ENCODE results near the gene PHF19.

DNA sequence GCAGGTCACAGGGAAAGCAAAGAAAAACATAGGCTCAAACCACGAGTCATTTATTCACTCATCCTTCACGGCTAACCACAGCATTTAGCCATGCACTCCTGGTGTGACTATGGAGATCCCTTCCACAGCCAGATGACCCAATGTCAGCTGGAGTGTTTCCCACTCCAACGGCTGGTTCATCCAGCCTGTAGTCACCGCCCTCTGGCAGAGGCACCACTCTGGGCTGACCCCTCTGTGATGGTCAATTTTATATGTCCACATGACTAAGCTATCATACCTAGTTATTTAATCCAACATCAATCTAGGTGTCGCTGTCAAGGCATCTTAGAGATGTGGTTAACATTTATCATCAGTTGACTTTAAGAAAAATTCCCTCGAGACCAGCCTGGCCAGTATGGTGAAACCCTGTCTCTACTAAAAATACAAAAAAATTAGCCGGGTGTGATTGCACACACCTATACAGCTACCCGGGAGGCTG, 9.5 kb upstream of the PHF19 start:
- TF ChIP-seq EP300 (conservative IDR thresholded peaks at IDR 0.05; ENCODE audit: poor library complexity, severe bottlenecking): no peak
- no peak for TF ChIP-seq CTCF (IDR thresholded peaks at IDR 0.05; ENCODE audit: poor library complexity, severe bottlenecking)
- TF ChIP-seq, protein P1, sequence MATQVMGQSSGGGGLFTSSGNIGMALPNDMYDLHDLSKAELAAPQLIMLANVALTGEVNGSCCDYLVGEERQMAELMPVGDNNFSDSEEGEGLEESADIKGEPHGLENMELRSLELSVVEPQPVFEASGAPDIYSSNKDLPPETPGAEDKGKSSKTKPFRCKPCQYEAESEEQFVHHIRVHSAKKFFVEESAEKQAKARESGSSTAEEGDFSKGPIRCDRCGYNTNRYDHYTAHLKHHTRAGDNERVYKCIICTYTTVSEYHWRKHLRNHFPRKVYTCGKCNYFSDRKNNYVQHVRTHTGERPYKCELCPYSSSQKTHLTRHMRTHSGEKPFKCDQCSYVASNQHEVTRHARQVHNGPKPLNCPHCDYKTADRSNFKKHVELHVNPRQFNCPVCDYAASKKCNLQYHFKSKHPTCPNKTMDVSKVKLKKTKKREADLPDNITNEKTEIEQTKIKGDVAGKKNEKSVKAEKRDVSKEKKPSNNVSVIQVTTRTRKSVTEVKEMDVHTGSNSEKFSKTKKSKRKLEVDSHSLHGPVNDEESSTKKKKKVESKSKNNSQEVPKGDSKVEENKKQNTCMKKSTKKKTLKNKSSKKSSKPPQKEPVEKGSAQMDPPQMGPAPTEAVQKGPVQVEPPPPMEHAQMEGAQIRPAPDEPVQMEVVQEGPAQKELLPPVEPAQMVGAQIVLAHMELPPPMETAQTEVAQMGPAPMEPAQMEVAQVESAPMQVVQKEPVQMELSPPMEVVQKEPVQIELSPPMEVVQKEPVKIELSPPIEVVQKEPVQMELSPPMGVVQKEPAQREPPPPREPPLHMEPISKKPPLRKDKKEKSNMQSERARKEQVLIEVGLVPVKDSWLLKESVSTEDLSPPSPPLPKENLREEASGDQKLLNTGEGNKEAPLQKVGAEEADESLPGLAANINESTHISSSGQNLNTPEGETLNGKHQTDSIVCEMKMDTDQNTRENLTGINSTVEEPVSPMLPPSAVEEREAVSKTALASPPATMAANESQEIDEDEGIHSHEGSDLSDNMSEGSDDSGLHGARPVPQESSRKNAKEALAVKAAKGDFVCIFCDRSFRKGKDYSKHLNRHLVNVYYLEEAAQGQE (IDR thresholded peaks at IDR 0.05; ENCODE audit: borderline replicate concordance): no peak
- no peak for TF ChIP-seq EZH2 (IDR thresholded peaks at IDR 0.05; ENCODE audit: borderline replicate concordance, insufficient read depth, low read length, poor library complexity, severe bottlenecking)
- TF ChIP-seq POLR2AphosphoS5 (IDR thresholded peaks at IDR 0.05): no peak
- no peak for TF ChIP-seq TAF1 (IDR thresholded peaks at IDR 0.05; ENCODE audit: low read depth)
- no peak for TF ChIP-seq MXI1 (conservative IDR thresholded peaks at IDR 0.05; ENCODE audit: poor library complexity, severe bottlenecking)
- TF ChIP-seq SMC3 (conservative IDR thresholded peaks at IDR 0.05; ENCODE audit: poor library complexity): no peak

Data from neural cell (in vitro differentiated cells).